ENCODE data around the gene FTO. TPM values are rescaled to one million over a fixed set of nuclear protein-coding genes. Genes with fewer than 3 reads are reported as not detected.

The FTO gene
- total and polyA plus RNA-seq, 2 of the 8 experiments (the other 6 are each of a cell fraction or from before 2014, with no cell fraction given): 34.5 to 59.8 TPM

DNA sequence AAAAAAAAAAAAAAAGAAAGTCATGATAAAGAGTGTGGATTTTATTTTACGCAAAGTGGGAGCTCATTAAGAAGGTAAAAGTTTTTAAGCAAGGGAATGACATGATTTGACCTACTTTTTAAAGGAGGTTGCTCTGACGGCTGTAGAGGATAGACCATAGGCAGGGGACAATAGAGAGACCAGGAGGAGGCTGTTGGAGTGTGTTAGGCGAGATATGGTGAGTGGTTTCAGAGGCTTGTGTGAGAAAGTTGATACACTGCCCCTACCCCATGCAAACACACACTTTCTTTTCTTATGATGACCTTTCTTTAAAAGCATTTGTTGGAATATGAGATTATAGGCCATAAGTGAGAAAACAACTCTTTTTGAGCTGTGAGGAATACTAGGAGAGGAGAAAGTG, 82.0 kb downstream of the FTO start:
- H3K18ac ChIP-seq (ENCODE audit: extremely low read depth, low read length): no peak overlapping the region
- H2BK20ac ChIP-seq (ENCODE audit: low read length): no peak overlapping the region
- no peaks in the 10 kb centered on the region for H3K27me3 ChIP-seq (replicated peaks in 1 of 4; ENCODE audit: control insufficient read depth in 3 of 4, extremely low read depth in 1 of 4, insufficient read depth in 3 of 4, low read length in 3 of 4)
- no peak overlapping the region for H2BK5ac ChIP-seq (ENCODE audit: low read depth, low read length)
- no peak overlapping the region for H2AFZ ChIP-seq (ENCODE audit: low read length)
- no peaks in the 10 kb centered on the region for H3K36me3 ChIP-seq (ENCODE audit: control insufficient read depth in 2 of 4, insufficient read depth in 4 of 4, low read length in 3 of 4)
- no peak overlapping the region for H2BK120ac ChIP-seq (replicated peaks; ENCODE audit: low read depth, low read length)
- no peaks in the 10 kb centered on the region for H3K9me3 ChIP-seq (ENCODE audit: insufficient read depth in 2 of 2, low read depth in 1 of 2, low read length in 1 of 2)
- no peak overlapping the region for H3K27ac ChIP-seq (ENCODE audit: low read depth, low read length)
- no peak overlapping the region for H3K56ac ChIP-seq (replicated peaks; ENCODE audit: insufficient read length, low read depth, low read length)
- no peak overlapping the region for H2BK15ac ChIP-seq (ENCODE audit: low read length)
- no peak overlapping the region for H2BK12ac ChIP-seq (ENCODE audit: low read depth, low read length)
- no peak overlapping the region for H2AK5ac ChIP-seq (ENCODE audit: low read depth, low read length)
- H3K4me2 ChIP-seq (ENCODE audit: insufficient read depth in 1 of 2, low read depth in 2 of 2, low read length in 2 of 2): no peak overlapping the region
- H3K79me2 ChIP-seq (ENCODE audit: control insufficient read depth in 1 of 2, insufficient read depth in 2 of 2, low read length in 2 of 2): peaks cover 0 to 16% of the 10 kb centered on the region in 2 experiments; a peak in 2 of 4 replicates
- H3K79me1 ChIP-seq (ENCODE audit: low read depth, low read length): no peaks in the 10 kb centered on the region
- ChIA-PET POLR2A (ENCODE audit: partially characterized antibody) (no interaction called here), CTCF (ENCODE audit: partially characterized antibody) (interaction anchor here (0.7 to 1.2 kb wide), 2 partner anchors 10 to 41 kb away, joined by 4 to 6 read pairs; no protein-coding TSS in a partner anchor)
- 76% methylated on average over 3 of the region's 3 CpGs; no CpG with 5 or more reads in 1 of the 2 experiments for WGBS, 2 experiments (ENCODE audit: extremely low coverage in 1 of 2, insufficient coverage in 1 of 2, insufficient read length in 1 of 2, insufficient replicate concordance in 2 of 2, low coverage in 1 of 2, low lambda C conversion rate in 2 of 2, missing lambda C conversion rate in 1 of 2)
- no peaks in the 10 kb centered on the region for H3K23me2 ChIP-seq (ENCODE audit: low read depth, low read length)
- H4K5ac ChIP-seq (ENCODE audit: insufficient read length, low read depth, low read length): no peak overlapping the region
- no peak overlapping the region for H3K23ac ChIP-seq (ENCODE audit: insufficient read length)
- no peaks in the 10 kb centered on the region for H4K20me1 ChIP-seq (replicated peaks in 1 of 2; ENCODE audit: control insufficient read depth in 1 of 2, insufficient read depth in 2 of 2, low read length in 2 of 2)
- H4K91ac ChIP-seq (replicated peaks; ENCODE audit: insufficient read length, low read length): no peak overlapping the region
- no peak for FAIRE-seq
- no peak for TF ChIP-seq TBP (IDR thresholded peaks at IDR 0.05; ENCODE audit: low read depth, low read length)
- no peak for TF ChIP-seq KDM5A (IDR thresholded peaks at IDR 0.05; ENCODE audit: low read length)
- no peak for TF ChIP-seq KDM1A (IDR thresholded peaks at IDR 0.05; ENCODE audit: borderline replicate concordance, low read length)
- no peak for TF ChIP-seq HDAC6 (IDR thresholded peaks at IDR 0.05; ENCODE audit: low read depth, low read length)
- TF ChIP-seq TEAD4 (IDR thresholded peaks at IDR 0.05; ENCODE audit: low read depth, low read length): no peak
- DNase-seq (ENCODE audit: low read depth in 1 of 2, low spot score in 2 of 2): no peak
- H3K4me3 ChIP-seq (ENCODE audit: extremely low read depth in 1 of 4, insufficient read depth in 2 of 4, low read depth in 3 of 4, low read length in 4 of 4): no peak overlapping the region
- H3K9ac ChIP-seq (replicated peaks in 1 of 4; ENCODE audit: extremely low read depth in 1 of 4, low read depth in 3 of 4, low read length in 3 of 4): no peak overlapping the region
- no peaks in the 10 kb centered on the region for H3K4me1 ChIP-seq (replicated peaks in 1 of 4; ENCODE audit: control insufficient read depth in 3 of 4, insufficient read depth in 4 of 4, low read length in 3 of 4)
- no peak overlapping the region for H4K8ac ChIP-seq (ENCODE audit: extremely low read depth, insufficient read depth, low read length)
- H3K14ac ChIP-seq (ENCODE audit: insufficient read length): no peak overlapping the region
- no peak overlapping the region for H3K4ac ChIP-seq (replicated peaks; ENCODE audit: insufficient read length, low read depth, low read length)

All from H1 (cell line).